Fibroblast of skin of left quadriceps (primary cell): ENCODE data around the gene SULT6B1.
"Not testable (repeated sequence)": the region's sequence is repeated elsewhere in the genome, so short reads cannot be mapped to it uniquely, and the experiment has no call there.

Source experiments
- DNase-seq, 2 experiments: peaks; one replicate each; pipeline ENCODE4 v3.0.0-alpha.2; 2013; ENCODE audit warnings: low read depth in 2 of 2

The SULT6B1 gene

DNA sequence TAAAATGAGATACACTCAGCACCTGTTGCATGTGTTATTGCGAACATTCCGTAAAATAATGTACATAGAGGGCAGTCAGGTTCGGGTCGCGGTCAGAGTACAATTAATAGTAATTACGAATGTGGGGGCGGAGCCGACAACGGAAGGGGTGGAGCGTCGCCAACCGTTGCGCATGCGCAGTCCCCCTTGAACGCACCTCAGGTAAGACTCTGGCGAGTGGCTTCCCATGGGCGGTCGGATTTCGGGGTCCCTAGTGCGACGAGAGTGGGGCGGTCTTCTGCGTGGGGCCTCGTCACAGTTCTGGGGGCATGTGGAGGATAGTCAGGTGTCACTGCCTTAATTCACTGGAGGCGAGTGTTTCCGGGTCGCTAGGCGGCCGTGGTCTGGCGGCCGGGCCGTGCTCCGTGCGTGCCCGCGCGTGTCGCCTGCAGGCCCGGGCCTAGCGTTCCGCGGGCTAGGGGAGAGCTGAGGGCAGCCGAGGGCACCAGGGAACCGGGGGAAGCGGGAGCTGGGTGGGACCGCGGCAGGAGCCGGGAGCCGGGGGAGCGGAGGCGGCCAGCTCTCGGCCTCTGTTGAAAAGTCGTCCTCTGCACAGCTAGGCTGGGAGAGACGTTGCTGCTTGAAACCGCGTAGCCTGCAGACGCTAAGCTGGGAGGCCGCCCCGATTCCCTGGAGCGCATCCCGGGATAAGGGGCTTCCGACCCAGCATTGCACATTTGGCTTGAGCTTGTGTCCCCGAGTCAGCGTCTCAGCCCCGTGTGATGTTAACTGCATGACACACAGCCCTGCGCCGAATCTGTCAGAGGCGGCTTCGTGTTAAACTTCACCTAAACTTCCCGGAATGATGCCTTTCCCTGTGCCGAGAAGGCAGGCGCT is 8.1 kb upstream of the SULT6B1 start, which contains the start of gene CEBPZOS:
Gene CEBPZOS, plus strand, starts transcription at position 177 of the 876 bp plus-strand sequence. CDS start 3,209 bp downstream, outside the sequence.
- peak; percentile 53 to 59 for DNase-seq

DNA sequence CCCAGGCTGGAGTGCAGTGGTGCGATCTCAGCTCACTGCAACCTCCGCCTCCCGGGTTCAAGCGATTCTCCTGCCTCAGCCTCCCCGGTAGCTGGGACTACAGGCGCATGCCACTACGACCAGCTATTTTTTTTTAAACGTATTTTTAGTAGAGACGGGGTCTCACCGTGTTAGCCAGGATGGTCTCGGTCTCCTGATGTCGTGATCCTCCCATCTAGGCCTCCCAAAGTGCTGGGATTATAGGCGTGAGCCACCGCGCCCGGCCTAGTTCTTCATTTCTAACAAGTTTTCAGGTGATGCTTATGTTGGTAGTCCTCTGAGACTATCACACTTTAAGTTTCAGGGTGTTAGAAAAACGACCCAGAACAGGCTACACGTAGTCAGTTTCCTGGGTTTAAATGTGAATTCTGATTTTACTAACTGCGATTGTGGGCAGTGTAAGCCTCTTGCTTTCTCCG is 7.4 kb upstream of the SULT6B1 start:
- DNase-seq: not testable (repeated sequence)

DNA sequence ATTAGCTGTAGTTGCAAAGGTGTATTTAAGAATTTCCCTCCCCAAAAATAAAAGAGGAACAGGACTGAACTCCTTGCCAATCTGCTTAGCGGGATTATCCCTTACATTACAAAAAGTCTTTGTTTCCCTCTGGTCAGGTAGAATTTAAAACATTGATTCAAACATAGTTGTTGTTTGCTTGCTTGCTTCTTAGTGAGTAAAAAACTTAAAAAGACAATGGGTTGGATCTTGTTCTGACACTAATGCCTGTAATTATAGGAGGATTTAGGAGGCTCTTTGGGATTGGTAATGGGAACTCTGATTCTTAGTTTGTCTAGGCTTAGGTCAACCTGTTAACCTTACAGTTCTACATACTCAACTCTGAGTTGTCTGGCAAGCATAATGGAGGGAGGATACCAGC is 4.1 kb upstream of the SULT6B1 start:
- no peak for DNase-seq

DNA sequence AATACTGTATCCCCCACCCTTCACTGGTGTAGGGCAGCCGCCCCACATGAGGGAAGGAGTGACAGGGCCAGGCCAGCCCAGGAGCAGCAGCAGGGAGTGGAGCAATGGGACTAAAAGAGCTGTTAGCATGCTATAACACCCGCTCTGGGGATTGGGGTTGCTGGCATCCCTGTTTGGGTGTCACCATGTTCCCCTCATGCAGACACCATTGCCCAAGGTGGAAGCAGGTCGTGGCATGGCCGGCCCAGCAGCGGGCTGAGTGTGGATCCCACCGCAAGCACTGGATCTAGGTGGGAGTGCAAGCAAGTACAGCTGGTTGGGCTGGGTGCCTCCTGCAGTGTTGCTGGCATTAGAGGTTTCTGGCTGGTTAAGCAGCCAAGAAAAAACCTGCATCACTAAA is 3.3 kb upstream of the SULT6B1 start:
- no peak for DNase-seq

DNA sequence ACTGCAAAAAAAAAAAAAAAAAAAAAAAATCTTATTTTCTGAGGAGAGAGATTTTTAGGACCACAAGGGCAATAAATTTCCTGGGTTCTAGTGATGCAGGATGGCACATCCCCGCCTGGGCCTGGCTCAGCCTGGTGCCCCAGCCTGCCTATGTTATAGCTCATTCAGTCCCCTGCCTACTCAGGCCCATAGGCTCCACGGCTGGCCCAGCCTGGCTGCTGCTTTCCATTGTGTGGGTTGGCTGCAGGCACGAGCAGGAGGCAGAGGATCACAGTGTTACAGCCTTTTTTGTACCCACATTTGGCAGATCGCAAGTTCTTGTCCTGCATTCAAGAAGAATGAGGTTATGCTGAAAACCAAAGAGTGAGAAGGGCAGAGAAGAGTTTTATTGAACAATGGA is 2.8 kb upstream of the SULT6B1 start:
- no peak for DNase-seq

DNA sequence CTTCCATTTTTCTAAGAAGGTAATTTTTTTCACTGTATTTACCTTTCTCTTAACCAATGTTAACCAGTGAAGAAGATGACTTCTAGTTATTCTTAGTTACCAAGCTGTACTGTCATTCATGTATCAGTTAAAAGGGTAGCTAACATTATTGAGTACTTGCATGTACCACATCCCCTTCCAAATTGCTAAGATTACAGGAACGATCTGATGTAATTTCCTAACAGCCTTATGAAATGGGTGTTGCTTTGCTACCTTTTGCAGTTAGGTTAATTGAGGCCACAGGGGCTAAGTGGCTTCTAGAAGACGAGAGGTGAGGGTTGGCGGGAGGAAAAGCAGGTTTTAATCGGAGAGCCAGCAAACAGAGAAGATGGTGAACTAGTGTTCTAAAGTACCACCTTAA is 1.8 kb upstream of the SULT6B1 start:
- no peak for DNase-seq

DNA sequence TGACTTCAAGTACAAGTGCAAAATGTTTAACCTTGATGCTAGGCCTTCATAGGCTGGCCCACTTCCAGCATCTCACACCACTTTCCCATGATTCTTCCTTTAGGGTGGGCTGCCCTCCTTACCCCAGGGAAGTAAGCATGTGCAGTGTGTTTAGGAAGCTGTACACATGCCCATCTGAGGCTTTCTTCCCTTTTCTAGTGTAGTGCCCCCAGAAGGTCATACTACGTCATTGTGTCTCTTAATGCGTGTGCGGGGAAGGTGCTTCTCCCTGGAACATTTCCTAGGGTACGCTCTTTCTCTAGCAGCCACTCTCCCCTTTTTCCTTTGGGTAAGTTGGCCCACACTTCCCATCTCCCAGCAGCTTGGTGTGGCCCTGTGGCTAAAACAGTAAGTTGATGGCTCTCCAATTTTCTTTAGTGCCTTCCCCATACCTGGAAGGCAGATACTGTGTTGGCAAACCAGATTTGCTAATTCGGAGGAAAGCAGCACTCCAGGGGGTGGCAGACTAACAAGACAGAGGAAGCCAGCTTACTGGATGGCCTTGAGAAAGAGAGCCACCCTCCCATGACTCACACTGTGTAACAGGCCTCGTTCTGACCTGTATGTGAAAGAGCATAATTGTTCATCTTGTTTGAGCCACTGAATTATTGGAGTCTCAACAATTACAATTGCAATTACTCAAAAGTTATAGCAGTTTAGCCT is 1.1 kb upstream of the SULT6B1 start:
- DNase-seq: peak; percentile 39 to 45

DNA sequence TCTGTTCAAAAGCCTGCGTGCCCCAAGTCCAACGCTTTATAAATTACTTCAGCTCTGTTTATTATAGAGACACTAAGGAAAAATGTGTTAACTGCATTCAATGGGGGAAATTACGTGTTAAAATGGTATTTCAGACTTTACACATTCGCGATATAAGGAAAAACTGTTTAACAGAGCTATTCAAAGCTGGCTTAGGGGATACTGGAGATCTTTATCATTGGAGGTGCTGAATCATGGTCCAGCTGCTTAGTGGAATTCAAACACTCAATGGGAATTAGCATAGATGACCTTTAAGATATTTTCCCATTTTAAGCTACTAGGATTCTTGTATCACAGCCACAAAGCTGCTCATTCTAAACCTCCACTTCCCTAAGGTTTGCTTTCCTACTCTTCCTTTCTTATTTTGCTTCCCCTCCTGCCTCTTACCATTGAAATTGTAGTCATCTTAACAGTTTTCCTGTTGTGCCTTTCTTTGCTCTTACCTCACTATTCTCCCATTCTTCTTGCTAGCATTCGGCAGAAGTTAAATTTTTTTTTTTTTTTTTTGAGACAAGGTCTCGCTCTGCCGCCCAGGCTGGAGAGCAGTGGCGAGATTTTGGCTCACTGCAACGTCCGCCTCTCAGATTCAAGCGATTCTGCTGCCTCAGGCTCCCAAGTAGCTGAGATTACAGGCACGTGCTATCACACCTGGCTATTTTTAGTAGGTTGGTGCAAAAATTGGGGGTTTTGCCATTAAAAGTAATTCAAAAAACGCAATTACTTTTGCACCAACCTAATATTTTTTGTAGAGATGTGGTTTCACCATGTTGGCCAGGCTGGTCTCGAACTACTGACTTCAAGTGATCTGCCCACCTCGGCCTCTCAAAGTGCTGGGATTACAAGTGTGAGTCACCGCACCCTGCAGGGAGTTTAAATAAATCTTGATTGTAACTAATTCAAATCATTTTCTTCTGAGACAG is 6.5 kb downstream of the SULT6B1 start:
- no peak for DNase-seq

DNA sequence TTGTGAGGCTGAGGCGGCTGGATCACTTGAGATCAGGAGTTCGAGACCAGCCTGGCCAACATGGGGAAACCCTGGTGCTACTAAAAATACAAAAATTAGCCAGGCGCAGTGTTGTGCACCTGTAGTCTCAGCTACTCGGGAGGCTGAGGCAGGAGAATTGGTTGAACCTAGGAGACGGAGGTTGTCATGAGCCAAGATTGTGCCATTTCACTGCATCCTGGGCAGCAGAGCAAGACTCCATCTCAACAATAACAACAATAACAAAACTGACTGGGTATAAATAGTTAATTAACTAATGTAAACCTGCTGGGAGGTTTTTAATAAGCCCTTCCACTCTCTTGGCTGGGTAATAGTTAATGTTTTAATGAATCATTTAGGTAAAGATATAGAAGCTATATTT is 7.8 kb downstream of the SULT6B1 start:
- no peak for DNase-seq

DNA sequence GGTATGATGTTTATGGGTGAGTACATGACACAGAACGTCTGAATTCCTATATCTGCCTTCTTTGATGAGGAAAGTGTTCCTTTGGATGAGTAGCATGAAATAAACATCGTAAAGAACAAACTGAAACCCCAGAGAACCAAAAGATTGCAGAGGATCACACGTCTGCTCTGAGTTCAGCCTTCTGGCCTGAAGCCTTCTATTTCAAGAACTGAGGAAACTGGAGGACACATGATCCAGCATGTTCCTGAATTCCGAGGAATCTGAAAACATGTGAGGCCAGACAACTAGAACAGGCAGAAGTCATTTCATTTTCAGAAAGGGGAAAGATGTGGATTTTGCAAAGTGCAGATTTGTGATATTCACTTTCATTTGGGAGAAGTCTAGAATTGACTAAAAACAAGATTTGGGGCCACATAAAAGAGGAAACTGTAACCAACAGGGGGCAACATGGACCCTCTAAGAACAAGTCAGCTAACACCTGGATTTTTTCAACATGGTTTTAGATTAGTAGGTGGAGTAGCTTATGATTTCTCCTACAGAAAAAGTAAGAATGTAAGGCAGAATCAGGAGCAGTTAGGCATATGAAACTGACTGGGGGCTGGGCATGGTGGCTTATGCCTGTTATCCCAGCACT is 8.3 kb downstream of the SULT6B1 start:
- no peak for DNase-seq

DNA sequence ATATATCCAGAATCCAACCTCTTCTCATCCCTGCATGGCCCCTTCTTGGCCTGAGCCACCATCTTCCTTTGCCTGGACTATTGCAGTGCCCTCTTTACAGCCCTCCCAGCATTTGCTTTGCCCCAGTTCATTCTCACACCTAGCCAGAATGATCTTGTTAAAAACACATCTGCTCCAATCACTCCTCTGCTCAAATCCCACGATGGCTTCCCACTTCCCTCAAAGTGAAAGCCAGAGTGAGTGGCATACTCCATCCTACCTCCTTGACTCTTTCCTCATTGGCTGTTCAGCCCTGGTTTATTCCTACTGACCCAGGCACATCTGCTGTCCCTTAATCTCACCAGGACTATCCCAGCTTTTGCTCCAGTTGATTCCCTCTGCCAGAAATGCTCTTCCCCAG is 14.7 kb downstream of the SULT6B1 start:
- DNase-seq: no peak

DNA sequence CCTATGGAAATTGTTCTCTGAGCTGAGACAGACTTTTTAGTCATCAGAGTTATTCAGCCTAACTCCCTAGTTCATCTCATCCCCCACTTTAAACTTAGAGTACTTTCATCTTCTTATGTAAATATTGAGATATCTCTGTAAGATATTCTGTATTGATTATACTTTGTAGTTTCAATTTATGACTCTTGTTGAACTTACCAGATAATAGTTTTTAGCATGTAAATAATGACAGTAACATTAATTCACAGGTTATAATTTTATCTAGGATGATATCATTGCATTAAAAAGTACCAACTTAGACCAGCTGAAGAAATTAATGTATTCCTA is 16.9 kb downstream of the SULT6B1 start:
- DNase-seq: no peak

DNA sequence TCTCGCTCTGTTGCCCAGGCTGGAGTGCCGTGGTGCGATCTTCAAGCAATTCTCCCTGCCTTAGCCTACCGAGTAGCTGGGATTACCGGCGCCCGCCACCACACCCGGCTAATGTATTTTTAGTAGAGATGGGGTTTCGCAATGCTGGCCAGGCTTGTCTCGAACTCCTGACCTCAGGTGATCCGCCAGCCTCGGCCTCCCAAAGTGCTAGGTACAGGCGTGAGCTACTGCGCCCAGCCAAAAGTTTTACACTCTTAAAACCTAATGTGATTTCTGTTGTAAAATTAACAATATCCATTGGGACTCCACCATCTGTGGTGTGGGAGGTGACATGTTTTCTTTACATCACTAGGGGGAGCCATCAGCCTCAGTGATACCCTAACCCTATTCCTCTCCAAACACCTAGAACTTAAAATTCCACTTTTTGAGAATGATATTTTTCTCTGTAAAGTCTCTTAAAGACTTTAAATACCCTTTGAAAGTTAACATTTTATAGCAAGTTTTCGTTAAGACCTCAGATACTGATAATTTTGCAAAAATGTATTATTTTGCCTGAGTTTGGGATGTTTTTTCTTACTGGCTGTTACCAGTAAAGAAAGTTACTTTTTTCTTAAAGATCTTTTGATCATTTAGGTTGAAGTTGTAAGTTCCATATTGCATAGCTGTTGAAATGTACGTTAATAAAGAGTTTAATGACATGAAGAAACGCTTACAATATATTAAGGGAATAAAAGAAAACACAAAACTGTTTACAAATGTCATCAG is 20.1 kb downstream of the SULT6B1 start:
- peak in 1 of 2 experiments; percentile 8 for DNase-seq

DNA sequence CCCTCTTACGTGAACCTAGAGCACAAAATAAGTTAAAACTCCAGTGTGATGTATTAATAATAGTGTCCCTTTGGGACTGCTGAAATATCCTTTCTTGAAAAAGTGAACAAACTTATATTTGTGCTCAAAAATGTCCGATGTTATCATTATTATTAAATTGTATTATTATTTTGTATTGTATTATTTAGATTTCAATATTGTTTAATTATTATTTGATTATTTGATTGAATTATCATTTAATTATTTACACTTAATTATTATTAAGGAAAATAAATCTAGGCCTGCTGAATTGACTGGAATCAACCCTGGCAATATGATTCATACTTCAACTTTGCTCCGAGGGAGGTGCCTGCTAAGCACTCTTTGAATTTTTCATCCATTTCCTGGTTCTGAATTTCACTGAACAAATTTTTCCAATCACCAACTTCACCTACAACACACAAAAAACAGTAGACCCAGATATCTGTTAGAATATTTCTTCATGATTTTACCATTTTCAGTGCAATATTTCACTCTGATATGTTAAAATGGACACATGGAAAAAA is 20.8 kb downstream of the SULT6B1 start:
- DNase-seq: no peak

DNA sequence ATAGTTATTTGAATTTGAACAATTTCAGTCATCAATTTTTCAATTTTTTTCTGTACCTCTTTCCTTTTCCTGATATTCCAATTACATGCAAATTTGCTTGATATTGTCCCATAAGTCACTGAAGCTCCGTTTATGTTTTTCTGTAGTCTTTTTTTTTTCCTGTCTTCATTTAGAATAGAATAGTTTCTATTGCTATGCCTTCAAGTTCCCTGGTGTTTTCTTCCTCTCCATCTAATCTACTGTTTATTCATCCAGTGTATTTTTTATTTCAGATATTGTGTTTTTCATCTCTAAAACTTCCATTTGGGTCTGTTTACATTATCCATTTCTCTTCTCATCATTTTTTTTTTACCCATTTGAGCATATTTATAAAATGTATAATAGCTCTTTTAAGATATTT is 23.7 kb downstream of the SULT6B1 start:
- DNase-seq: no peak

DNA sequence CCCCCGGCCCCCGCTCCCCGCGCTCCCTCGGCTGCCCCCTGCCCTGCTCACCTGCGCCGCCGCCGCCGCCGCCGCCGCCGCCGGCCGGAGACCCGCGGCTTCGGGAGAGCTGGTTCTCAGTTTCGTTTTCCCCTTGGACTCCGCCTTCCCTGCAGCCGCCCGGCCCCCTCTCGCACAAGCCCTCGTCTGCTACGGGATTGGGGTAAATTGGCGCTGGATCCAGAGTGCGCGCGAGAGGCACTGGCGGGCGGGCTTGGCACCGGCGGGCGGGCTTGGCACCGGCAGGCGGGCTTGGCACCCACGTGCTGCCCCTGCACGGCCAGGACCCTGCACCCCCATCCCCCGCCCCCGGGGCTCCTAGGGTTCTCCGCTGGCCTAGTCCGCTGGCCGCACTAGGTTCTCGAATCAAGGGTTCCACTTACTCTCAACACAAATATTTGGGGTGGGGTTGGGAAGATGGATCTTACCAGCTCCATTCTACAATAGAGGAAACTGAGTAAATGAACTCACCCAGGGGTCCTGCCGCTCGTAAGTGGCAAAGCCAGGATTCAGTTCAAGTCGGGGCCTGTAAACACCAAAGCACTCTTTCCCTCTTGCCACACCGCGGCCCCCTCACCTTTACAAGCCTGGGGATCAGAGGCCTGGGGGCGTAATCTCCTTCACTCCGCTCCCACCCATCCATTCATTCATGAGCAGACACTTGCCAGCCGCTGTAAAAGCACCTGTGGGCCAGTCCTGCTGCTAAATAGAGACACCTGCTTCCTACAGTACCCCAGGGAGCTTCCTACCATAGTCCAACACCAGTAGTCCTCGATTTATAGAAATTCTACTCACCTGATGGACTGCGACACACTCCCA is 31.4 kb downstream of the SULT6B1 start, which contains the start of gene EIF2AK2:
Gene EIF2AK2, minus strand, starts transcription at position 124 of the 858 bp plus-strand sequence. CDS start 9,174 bp downstream, outside the sequence.
- peak; percentile 52 to 64 for DNase-seq

DNA sequence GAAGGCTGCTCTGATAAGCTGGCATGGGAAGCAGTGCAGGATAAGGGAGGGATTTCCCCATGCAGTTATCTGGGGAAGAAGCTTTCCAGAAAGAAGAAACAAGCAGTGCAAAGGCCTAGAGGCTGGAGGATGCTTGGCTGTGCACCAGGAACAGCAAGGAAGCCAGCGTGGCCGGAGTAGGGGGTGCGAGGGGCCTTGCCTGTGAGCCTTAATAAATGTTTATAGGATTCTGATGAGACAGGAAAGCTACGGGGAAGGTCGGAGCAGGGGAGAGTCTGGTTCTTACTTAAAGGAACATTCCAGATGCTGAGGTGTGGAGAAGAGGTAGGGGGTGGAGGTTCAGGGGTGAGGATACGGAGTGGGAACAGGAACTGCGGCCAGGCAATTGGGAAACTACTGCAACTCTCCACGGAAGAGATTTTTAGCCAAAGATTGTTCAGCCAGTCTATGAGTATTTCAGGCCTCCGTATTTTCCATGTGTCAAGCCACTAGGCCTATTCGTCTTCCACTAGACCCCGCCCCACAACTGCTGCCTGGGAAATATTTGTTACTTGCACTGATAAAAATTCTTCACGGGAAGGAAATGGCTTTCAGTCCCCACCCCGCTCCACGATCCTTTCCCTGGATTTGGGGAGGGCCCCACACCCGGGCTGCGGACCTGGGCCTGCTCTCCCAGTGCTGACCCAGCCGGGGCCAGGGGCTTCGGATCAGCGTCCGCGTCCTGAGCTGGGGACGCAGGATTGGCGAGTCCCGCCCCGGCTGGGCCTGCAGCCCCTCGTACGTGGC is 32.2 kb downstream of the SULT6B1 start:
- peak in 1 of 2 experiments; percentile 12 for DNase-seq

DNA sequence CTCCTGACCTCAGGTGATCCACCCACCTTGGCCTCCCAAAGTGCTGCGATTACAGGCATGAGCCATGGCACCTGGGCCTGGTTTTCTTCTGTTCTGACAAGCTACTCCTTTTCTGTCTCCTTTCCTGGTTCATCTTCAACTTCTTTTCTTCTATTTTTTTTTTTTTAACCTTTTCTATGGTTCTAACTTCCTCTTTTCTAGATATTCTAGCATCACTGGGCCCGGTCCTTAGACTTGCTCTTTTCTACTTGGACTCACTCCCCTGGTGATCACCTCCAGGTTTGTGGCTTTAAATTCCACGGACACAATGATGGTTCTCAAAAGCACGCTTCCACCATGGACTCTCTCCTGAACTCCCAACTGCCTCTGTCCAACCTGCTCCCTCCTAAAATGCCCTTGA is 33.7 kb downstream of the SULT6B1 start:
- no peak for DNase-seq
